Measurements from ENCODE around the gene ZNF541. TPM values are rescaled to one million over a fixed set of nuclear protein-coding genes. Genes with fewer than 3 reads are reported as not detected.

The ZNF541 gene
- total and polyA plus RNA-seq, 10 donors = 0.20 to 1.2 (median 0.46) TPM

GRCh38 chr19:47564081-47564480 lies 8.9 kb downstream of the ZNF541 start:
- intact Hi-C loops (cut with DNase I; ENCODE audit: low total_unique reads) = no loop called here
- H3K27ac ChIP-seq = no peak overlapping the region
- no peak for DNase-seq
- TF ChIP-seq CTCF (IDR thresholded peaks at IDR 0.05 in 8 of 11, conservative IDR thresholded peaks at IDR 0.05 in 3 of 11) = no peak
- no peak for TF ChIP-seq POLR2AphosphoS5 (IDR thresholded peaks at IDR 0.05)
- no peak for TF ChIP-seq POLR2A (IDR thresholded peaks at IDR 0.05)
- no peaks in the 10 kb centered on the region for H3K4me1 ChIP-seq
- H3K9me3 ChIP-seq = peaks cover 0 to 3% (median 0%) of the 10 kb centered on the region in 8 donors
- no peak overlapping the region for H3K4me3 ChIP-seq
- WGBS, 5 donors = 83 to 93% (median 92%) methylated on average over 3 of the region's 3 CpGs
- no peaks in the 10 kb centered on the region for H3K27me3 ChIP-seq (replicated peaks in 1 of 7)
- H3K36me3 ChIP-seq = no peaks in the 10 kb centered on the region

- Histone ChIP-seq H3K36me3 (no peaks in the 10 kb centered on the region), H3K27me3 (replicated peaks in 1 of 7) (peaks cover 0 to 5% (median 0%) of the 10 kb centered on the region in 7 donors), H3K9me3 (peaks cover 0 to 3% (median 0%) of the 10 kb centered on the region in 8 donors), H3K27ac (no peak overlapping the region), H3K4me3 (no peak overlapping the region), H3K4me1 (no peaks in the 10 kb centered on the region)
- intact Hi-C loops (cut with DNase I; ENCODE audit: low total_unique reads) = no loop called here
- TF ChIP-seq CTCF (IDR thresholded peaks at IDR 0.05 in 8 of 11, conservative IDR thresholded peaks at IDR 0.05 in 3 of 11) (no peak), POLR2A (IDR thresholded peaks at IDR 0.05) (no peak), POLR2AphosphoS5 (IDR thresholded peaks at IDR 0.05) (no peak)
- 89 to 96% (median 91%) methylated on average over 7 of the region's 7 CpGs for WGBS, 5 donors
- DNase-seq = no peak
Measured at GRCh38 chr19:47561440-47562057, 11.4 kb downstream of the ZNF541 start.

GRCh38 chr19:47560999-47561398 lies 11.9 kb downstream of the ZNF541 start:
- no peak for DNase-seq
- Histone ChIP-seq H3K36me3 (no peaks in the 10 kb centered on the region), H3K9me3 (peaks cover 0 to 3% (median 0%) of the 10 kb centered on the region in 8 donors), H3K4me1 (no peaks in the 10 kb centered on the region), H3K4me3 (no peak overlapping the region), H3K27ac (no peak overlapping the region), H3K27me3 (replicated peaks in 1 of 7) (peaks cover 0 to 5% (median 0%) of the 10 kb centered on the region in 7 donors)
- intact Hi-C loops (cut with DNase I; ENCODE audit: low total_unique reads) = no loop called here
- WGBS, 5 donors = 88 to 96% (median 91%) methylated on average over 2 of the region's 2 CpGs
- TF ChIP-seq POLR2A (IDR thresholded peaks at IDR 0.05) = no peak
- TF ChIP-seq POLR2AphosphoS5 (IDR thresholded peaks at IDR 0.05) = no peak
- no peak for TF ChIP-seq CTCF (IDR thresholded peaks at IDR 0.05 in 8 of 11, conservative IDR thresholded peaks at IDR 0.05 in 3 of 11)

- no peak overlapping the region for H3K4me3 ChIP-seq
- 84 to 93% (median 88%) methylated on average over 4 of the region's 4 CpGs for WGBS, 5 donors
- DNase-seq = no peak
- no peak overlapping the region for H3K27ac ChIP-seq
- no peaks in the 10 kb centered on the region for H3K36me3 ChIP-seq
- intact Hi-C loops (cut with DNase I; ENCODE audit: low total_unique reads) = no loop called here
- no peaks in the 10 kb centered on the region for H3K9me3 ChIP-seq
- TF ChIP-seq POLR2A (IDR thresholded peaks at IDR 0.05) = no peak
- TF ChIP-seq POLR2AphosphoS5 (IDR thresholded peaks at IDR 0.05) = no peak
- no peak for TF ChIP-seq CTCF (IDR thresholded peaks at IDR 0.05 in 8 of 11, conservative IDR thresholded peaks at IDR 0.05 in 3 of 11)
- H3K4me1 ChIP-seq = peaks cover 0 to 7% (median 3%) of the 10 kb centered on the region in 6 donors
- H3K27me3 ChIP-seq (replicated peaks in 1 of 7) = peaks cover 0 to 47% (median 15%) of the 10 kb centered on the region in 7 donors
Measured at GRCh38 chr19:47550129-47550528, 22.8 kb downstream of the ZNF541 start.
